Esophagus squamous epithelium (tissue), 5 donors: ENCODE data around the gene LRIG1. TPM values are rescaled to one million over a fixed set of nuclear protein-coding genes. Genes with fewer than 3 reads are reported as not detected.
"Not testable (repeated sequence)": the region's sequence is repeated elsewhere in the genome, so short reads cannot be mapped to it uniquely, and the experiment has no call there.

Source experiments
- DNase-seq: peaks from one replicate; lab custom pipeline; 2025; lab: John Stamatoyannopoulos, UW
- H3K27ac ChIP-seq, 4 donors: fragments of 200-600 bp; sonication (generic); one replicate each; pipeline ENCODE4 v1.5.1; 2016 to 2019; ENCODE audit warnings: mild to moderate bottlenecking in 1 of 4
- H3K27me3 ChIP-seq, 4 donors: fragments of 200-600 bp; sonication (generic); 1 replicate in 3 of 4; 2 replicates in 1 of 4; pipeline versions ENCODE4 v1.5.1 to v1.6.0; 2017 to 2021; ENCODE audit warnings: antibody characterized with exemption in 1 of 4
- H3K36me3 ChIP-seq, 3 donors: fragments of 200-600 bp; sonication (generic); one replicate each; pipeline ENCODE4 v1.5.1; 2016 to 2019
- H3K4me1 ChIP-seq, 3 donors: fragments of 200-600 bp; sonication (generic); one replicate each; pipeline ENCODE4 v1.5.1; 2017 to 2019
- H3K4me3 ChIP-seq, 4 donors: fragments of 200-600 bp; sonication (generic); 1 replicate in 3 of 4; 2 replicates in 1 of 4; pipeline ENCODE4 v1.5.1; 2016 to 2019; ENCODE audit warnings: mild to moderate bottlenecking in 2 of 4, moderate library complexity in 1 of 4
- H3K9me3 ChIP-seq, 3 donors: fragments of 200-600 bp; sonication (generic); one replicate each; pipeline ENCODE4 v1.5.1; 2016 to 2019
- POLR2A ChIP-seq, 4 donors: fragments of 450-650 bp; IDR thresholded peaks; one replicate each; pipeline ENCODE4 v1.6.1; 2017; ENCODE audit warnings: antibody characterized with exemption in 4 of 4, mild to moderate bottlenecking in 4 of 4, moderate library complexity in 3 of 4
- WGBS, 2 donors: methylation state at CpG; one replicate each; pipeline ENCODE4 v1.1.5; 2018; 5-methylcytosine and 5-hydroxymethylcytosine counted together
- intact Hi-C: fragments of 100-400 bp; cut with DNase I; formaldehyde crosslinking; loops from one replicate; pipeline ENCODE4 v1.15.0; 2022
- total RNA-seq, 4 donors: library from RNA; depleted of rRNA; stranded (reverse); fragments of >200 nt; gene quantifications; one replicate each; pipeline ENCODE4 v1.1.0, GENCODE V29; 2016
- TF ChIP-seq, protein P1 (sequence below), 6 experiments: fragments of 450-650 bp in 4 of 6; fragments of 200-600 bp in 2 of 6; sonication (generic) in 2 of 6; IDR thresholded peaks; one replicate each; pipeline ENCODE4 v1.5.1; 2016 to 2019; ENCODE audit warnings: antibody characterized with exemption in 6 of 6, mild to moderate bottlenecking in 4 of 6, moderate library complexity in 4 of 6
- donor health status: DM: yes; HTN: yes; CAD: no.

LRIG1 gene
- total RNA-seq, 4 donors from 2014 or later: 7.5 to 30.5 (median 15.1) TPM

DNA sequence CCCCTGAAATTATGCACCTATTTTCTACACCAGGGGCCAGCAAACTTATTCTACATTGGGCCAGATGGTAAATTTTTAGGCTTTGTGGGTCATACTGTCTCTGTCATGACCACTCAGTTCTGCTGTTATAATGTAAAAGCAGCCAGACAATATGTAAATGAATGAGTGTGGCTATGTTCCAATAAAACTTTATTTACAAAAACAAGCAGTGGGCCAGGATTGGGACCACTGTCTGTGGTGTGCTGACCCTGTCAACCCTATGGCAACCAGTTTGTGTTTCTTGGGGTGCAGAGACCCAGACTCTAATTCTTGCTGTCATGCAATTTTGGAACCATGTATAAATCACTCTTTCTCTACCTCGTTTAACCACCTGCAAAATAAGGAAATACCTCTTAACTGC lies 74.7 kb downstream of the LRIG1 start:
- WGBS, 2 donors: 62 to 70% methylated on average over 1 of the region's 1 CpG
- TF ChIP-seq, protein P1, sequence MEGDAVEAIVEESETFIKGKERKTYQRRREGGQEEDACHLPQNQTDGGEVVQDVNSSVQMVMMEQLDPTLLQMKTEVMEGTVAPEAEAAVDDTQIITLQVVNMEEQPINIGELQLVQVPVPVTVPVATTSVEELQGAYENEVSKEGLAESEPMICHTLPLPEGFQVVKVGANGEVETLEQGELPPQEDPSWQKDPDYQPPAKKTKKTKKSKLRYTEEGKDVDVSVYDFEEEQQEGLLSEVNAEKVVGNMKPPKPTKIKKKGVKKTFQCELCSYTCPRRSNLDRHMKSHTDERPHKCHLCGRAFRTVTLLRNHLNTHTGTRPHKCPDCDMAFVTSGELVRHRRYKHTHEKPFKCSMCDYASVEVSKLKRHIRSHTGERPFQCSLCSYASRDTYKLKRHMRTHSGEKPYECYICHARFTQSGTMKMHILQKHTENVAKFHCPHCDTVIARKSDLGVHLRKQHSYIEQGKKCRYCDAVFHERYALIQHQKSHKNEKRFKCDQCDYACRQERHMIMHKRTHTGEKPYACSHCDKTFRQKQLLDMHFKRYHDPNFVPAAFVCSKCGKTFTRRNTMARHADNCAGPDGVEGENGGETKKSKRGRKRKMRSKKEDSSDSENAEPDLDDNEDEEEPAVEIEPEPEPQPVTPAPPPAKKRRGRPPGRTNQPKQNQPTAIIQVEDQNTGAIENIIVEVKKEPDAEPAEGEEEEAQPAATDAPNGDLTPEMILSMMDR (IDR thresholded peaks at IDR 0.05): no peak
- TF ChIP-seq POLR2A (IDR thresholded peaks at IDR 0.05): no peak
- Histone ChIP-seq H3K4me1 (peaks cover 7 to 64% (median 28%) of the 10 kb centered on the region in 3 donors), H3K9me3 (peaks cover 0 to 15% (median 8%) of the 10 kb centered on the region in 3 donors), H3K36me3 (peaks cover 0 to 9% (median 0%) of the 10 kb centered on the region in 3 donors), H3K27me3 (no peaks in the 10 kb centered on the region), H3K4me3 (no peak overlapping the region), H3K27ac (peak overlapping the region in 1 of 4 donors; percentile 49)
- intact Hi-C loops: no loop called here
- DNase-seq: no peak

DNA sequence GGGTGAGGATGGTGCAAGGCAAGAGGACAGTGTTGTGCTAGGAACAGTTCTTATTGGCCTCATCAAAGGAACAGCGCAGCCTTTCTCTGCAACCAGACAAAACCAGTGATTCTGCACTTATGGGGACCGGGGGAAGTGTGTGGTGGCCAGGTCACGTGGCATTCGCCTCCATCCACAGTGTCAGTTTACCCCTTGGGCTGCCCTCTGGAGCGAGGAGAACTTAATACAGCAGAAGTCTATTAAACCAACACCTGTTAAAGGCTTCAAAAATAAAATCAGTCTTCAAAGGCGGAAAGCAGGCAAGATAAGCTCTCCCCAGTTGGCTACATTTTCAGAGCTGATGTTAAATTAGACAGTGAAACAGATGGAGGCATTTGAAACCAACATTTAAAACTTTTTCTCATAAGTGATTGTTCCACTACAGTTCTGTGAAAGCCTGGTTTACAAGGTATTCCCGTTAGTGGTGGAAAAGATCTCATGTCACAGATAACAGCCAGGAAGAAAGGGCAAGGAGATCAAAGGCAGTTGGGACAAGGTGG lies 75.2 kb downstream of the LRIG1 start:
- 89 to 93% methylated on average over 6 to 7 of the region's 7 CpGs for WGBS, 2 donors
- H3K4me1 ChIP-seq: peaks cover 7 to 59% (median 27%) of the 10 kb centered on the region in 3 donors
- DNase-seq: no peak

DNA sequence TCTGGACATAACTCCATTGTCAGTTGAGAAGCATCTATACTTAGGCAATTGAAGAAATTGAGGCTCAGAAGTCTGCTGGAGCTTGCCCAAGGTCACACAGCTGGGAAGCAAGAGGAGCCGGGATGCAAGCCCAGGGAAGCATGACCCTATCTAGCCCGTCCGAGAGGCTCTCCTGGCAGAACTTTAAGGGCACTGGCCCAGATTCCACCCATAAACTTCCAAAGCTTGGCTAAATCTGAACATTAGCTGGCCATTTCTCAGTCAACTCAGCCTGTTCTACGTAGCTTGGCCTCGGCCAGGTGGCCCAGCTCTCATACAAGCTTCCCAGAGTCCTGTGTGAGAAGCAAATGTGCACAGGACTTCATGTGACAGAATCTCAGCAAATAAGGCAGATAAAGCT lies 75.8 kb downstream of the LRIG1 start:
- Histone ChIP-seq H3K4me3 (no peak overlapping the region), H3K27me3 (no peaks in the 10 kb centered on the region), H3K9me3 (peaks cover 0 to 15% (median 8%) of the 10 kb centered on the region in 3 donors), H3K4me1 (peaks cover 7 to 54% (median 27%) of the 10 kb centered on the region in 3 donors), H3K27ac (peak overlapping the region in 3 of 4 donors; percentile 12 to 53 (median 49)), H3K36me3 (peaks cover 0 to 9% (median 0%) of the 10 kb centered on the region in 3 donors)
- TF ChIP-seq, protein P1 (IDR thresholded peaks at IDR 0.05): no peak
- TF ChIP-seq POLR2A (IDR thresholded peaks at IDR 0.05): no peak
- DNase-seq: no peak
- intact Hi-C loops: no loop called here
- 80 to 86% methylated on average over 4 of the region's 5 CpGs for WGBS, 2 donors

More for the DNA sequence above, 75.2 kb downstream of the LRIG1 start:
- H3K4me3 ChIP-seq: no peak overlapping the region
- no peaks in the 10 kb centered on the region for H3K27me3 ChIP-seq
- H3K27ac ChIP-seq: peak overlapping the region in 3 of 4 donors; percentile 12 to 53 (median 49)
- peaks cover 0 to 9% (median 0%) of the 10 kb centered on the region in 3 donors for H3K36me3 ChIP-seq
- intact Hi-C loops: no loop called here
- H3K9me3 ChIP-seq: peaks cover 0 to 15% (median 8%) of the 10 kb centered on the region in 3 donors
- TF ChIP-seq, protein P1 (IDR thresholded peaks at IDR 0.05): no peak
- no peak for TF ChIP-seq POLR2A (IDR thresholded peaks at IDR 0.05)

DNA sequence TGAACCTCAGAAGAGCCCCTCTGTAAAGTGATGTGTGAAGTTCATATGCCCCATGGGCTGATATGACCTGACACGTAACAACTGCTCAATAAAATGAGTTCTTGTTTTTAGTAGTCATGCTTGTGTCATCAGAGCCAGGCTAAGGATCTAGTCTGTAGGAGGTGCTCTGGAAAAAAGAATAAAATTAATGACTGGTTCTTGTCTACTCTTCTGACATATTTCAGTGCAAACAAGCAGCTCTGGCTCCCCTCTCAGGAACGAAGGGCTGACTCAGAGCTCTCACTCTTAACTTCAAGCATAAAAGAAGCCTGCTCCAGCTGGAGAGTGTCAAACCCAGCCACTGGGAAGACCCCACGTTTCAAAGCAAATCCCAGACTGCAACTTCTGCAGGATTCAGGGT lies 77.0 kb downstream of the LRIG1 start:
- WGBS, 2 donors: 7 to 19% methylated on average over 3 of the region's 3 CpGs
- no peak for TF ChIP-seq POLR2A (IDR thresholded peaks at IDR 0.05)
- TF ChIP-seq, protein P1 (IDR thresholded peaks at IDR 0.05): no peak
- peaks cover 0 to 9% (median 0%) of the 10 kb centered on the region in 3 donors for H3K36me3 ChIP-seq
- H3K27me3 ChIP-seq: no peaks in the 10 kb centered on the region
- H3K9me3 ChIP-seq: peaks cover 0 to 15% (median 8%) of the 10 kb centered on the region in 3 donors
- no peak for DNase-seq
- no peak overlapping the region for H3K4me3 ChIP-seq
- peaks cover 3 to 55% (median 21%) of the 10 kb centered on the region in 3 donors for H3K4me1 ChIP-seq
- H3K27ac ChIP-seq: peak overlapping the region in 1 of 4 donors; percentile 36
- intact Hi-C loops: no loop called here

DNA sequence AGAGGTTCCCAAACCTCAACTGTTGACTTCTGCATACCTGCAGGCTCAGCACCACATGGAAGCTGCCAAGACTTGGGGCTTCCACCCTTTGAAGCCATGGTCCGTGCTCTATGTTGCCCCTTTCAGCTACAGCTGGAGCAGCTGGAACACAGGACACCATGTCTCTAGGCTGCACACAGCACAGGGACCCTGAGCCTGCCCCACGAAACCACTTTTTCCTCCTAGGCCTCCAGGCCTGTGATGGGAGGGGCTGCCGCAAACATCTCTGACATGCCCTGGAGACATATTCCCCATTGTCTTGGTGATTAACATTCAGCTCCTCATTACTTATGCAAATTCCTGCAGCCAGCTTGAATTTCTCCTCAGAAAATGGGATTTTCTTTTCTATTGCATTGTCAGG lies 78.9 kb downstream of the LRIG1 start:
- DNase-seq, H3K4me3 ChIP-seq, H3K27me3 ChIP-seq, intact Hi-C loops, H3K36me3 ChIP-seq, H3K27ac ChIP-seq: not testable (repeated sequence)
- H3K4me1 ChIP-seq: peaks cover 0 to 54% (median 10%) of the 10 kb centered on the region in 3 donors
- peaks cover 0 to 15% (median 8%) of the 10 kb centered on the region in 3 donors for H3K9me3 ChIP-seq
- 88 to 96% methylated on average over 3 of the region's 3 CpGs for WGBS, 2 donors

DNA sequence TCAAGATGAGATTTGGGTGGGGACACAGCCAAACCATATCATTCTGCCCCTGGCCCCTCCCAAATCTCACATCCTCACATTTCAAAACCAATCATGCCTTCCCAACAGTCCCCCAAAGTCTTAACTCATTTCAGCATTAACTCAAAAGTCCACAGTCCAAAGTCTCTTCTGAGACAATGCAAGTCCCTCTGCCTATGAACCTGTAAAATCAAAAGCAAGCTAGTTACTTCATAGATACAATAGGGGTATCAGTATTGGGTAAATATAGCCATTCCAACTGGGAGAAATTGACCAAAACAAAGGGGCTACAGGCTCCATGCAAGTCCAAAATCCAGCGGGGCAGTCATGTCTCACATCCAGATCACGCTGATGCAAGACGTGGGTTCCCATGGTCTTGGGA lies 79.7 kb downstream of the LRIG1 start:
- peaks cover 0 to 17% (median 0%) of the 10 kb centered on the region in 3 donors for H3K36me3 ChIP-seq
- intact Hi-C loops, H3K27ac ChIP-seq, DNase-seq, H3K4me3 ChIP-seq, H3K27me3 ChIP-seq: not testable (repeated sequence)
- 100% methylated on average over 1 of the region's 3 CpGs for WGBS, 2 donors
- peaks cover 0 to 15% (median 8%) of the 10 kb centered on the region in 3 donors for H3K9me3 ChIP-seq
- peaks cover 0 to 61% (median 10%) of the 10 kb centered on the region in 3 donors for H3K4me1 ChIP-seq
